ENCODE results near the gene LILRB5.
"Not testable (repeated sequence)": the region's sequence is repeated elsewhere in the genome, so short reads cannot be mapped to it uniquely, and the experiment has no call there.

LILRB5 gene

GRCh38 chr19:54240372-54241336 lies 16.4 kb downstream of the LILRB5 start:
- not testable (repeated sequence) for H3K4me1 ChIP-seq (ENCODE audit: insufficient read depth, low read length, severe bottlenecking); H3K27me3 ChIP-seq (ENCODE audit: insufficient read depth, low read length); H4K20me1 ChIP-seq (ENCODE audit: insufficient read depth, low read length); H2AFZ ChIP-seq (ENCODE audit: low read length); H3K36me3 ChIP-seq (ENCODE audit: insufficient read depth, low read length); H3K79me2 ChIP-seq (ENCODE audit: insufficient read depth, low read length); H3K4me3 ChIP-seq (ENCODE audit: low read depth, low read length, poor library complexity, severe bottlenecking); H3K27ac ChIP-seq (ENCODE audit: low read depth, low read length, poor library complexity, severe bottlenecking); H3F3A ChIP-seq (ENCODE audit: insufficient read depth, low read length); H3K4me2 ChIP-seq (ENCODE audit: low read length); H3K9ac ChIP-seq (ENCODE audit: low read length); H3K9me3 ChIP-seq (ENCODE audit: low read length); H3K9me2 ChIP-seq (ENCODE audit: low read depth, low read length)

GRCh38 chr19:54239491-54240371 lies 17.3 kb downstream of the LILRB5 start:
- not testable (repeated sequence) for H3K27me3 ChIP-seq (ENCODE audit: insufficient read depth, low read length); H3K4me1 ChIP-seq (ENCODE audit: insufficient read depth, low read length, severe bottlenecking); H3F3A ChIP-seq (ENCODE audit: insufficient read depth, low read length); H3K9me3 ChIP-seq (ENCODE audit: low read length); H3K27ac ChIP-seq (ENCODE audit: low read depth, low read length, poor library complexity, severe bottlenecking); H3K9ac ChIP-seq (ENCODE audit: low read length); H2AFZ ChIP-seq (ENCODE audit: low read length); H4K20me1 ChIP-seq (ENCODE audit: insufficient read depth, low read length); H3K4me3 ChIP-seq (ENCODE audit: low read depth, low read length, poor library complexity, severe bottlenecking); H3K9me2 ChIP-seq (ENCODE audit: low read depth, low read length); H3K79me2 ChIP-seq (ENCODE audit: insufficient read depth, low read length); H3K4me2 ChIP-seq (ENCODE audit: low read length); H3K36me3 ChIP-seq (ENCODE audit: insufficient read depth, low read length)

- no peak overlapping the region for H2AFZ ChIP-seq (ENCODE audit: low read length)
- no peaks in the 10 kb centered on the region for H3K27me3 ChIP-seq (ENCODE audit: insufficient read depth, low read length)
- H3K9me3 ChIP-seq (ENCODE audit: low read length), result no peaks in the 10 kb centered on the region
- H3K79me2 ChIP-seq (ENCODE audit: insufficient read depth, low read length), result no peaks in the 10 kb centered on the region
- H3K9me2 ChIP-seq (ENCODE audit: low read depth, low read length), result no peaks in the 10 kb centered on the region
- H3K4me3 ChIP-seq (ENCODE audit: low read depth, low read length, poor library complexity, severe bottlenecking), result no peak overlapping the region
- no peak overlapping the region for H3K9ac ChIP-seq (ENCODE audit: low read length)
- H4K20me1 ChIP-seq (ENCODE audit: insufficient read depth, low read length), result no peaks in the 10 kb centered on the region
- no peak overlapping the region for H3K27ac ChIP-seq (ENCODE audit: low read depth, low read length, poor library complexity, severe bottlenecking)
- no peaks in the 10 kb centered on the region for H3K36me3 ChIP-seq (ENCODE audit: insufficient read depth, low read length)
- H3K4me1 ChIP-seq (ENCODE audit: insufficient read depth, low read length, severe bottlenecking), result no peaks in the 10 kb centered on the region
- TF ChIP-seq CTCF (IDR thresholded peaks at IDR 0.05; ENCODE audit: low read length) (no peak), EZH2 (IDR thresholded peaks at IDR 0.05; ENCODE audit: borderline replicate concordance, low read length) (no peak)
- H3K4me2 ChIP-seq (ENCODE audit: low read length), result no peak overlapping the region
- no peaks in the 10 kb centered on the region for H3F3A ChIP-seq (ENCODE audit: insufficient read depth, low read length)
Measured at GRCh38 chr19:54233941-54234340, 23.1 kb downstream of the LILRB5 start.
